Activated T-helper 2 cell treated with anti-CD3 and anti-CD28 coated beads, Interferon-gamma antibody, Interleukin-2, Interleukin-4, amounts not matched to agents 10 μg/mL and 5 μg/mL and 100 μg/mL, durations not matched to agents 14 hours and 24 hours and 36 hours (primary cell): ENCODE results near the gene NFE2L3. TPM values are rescaled to one million over a fixed set of nuclear protein-coding genes. Genes with fewer than 3 reads are reported as not detected.
"Not testable (repeated sequence)": the region's sequence is repeated elsewhere in the genome, so short reads cannot be mapped to it uniquely, and the experiment has no call there.

Experiments used
- DNase-seq: peaks from one replicate; pipeline ENCODE4 v3.0.0; 2021; ENCODE audit warnings: low spot score
- H3K27ac Mint-ChIP-seq: one replicate; pipeline ENCODE4 v1.8.0; 2021; ENCODE audit warnings: mixed read lengths
- H3K27me3 Mint-ChIP-seq: one replicate; pipeline ENCODE4 v1.8.0; 2021; ENCODE audit warnings: low read depth, mixed read lengths
- H3K36me3 Mint-ChIP-seq: one replicate; pipeline ENCODE4 v1.8.0; 2021; ENCODE audit warnings: low read depth, mixed read lengths
- H3K4me1 Mint-ChIP-seq: one replicate; pipeline ENCODE4 v1.8.0; 2021; ENCODE audit warnings: low read depth, mixed read lengths
- H3K4me3 Mint-ChIP-seq: one replicate; pipeline ENCODE4 v1.8.0; 2021; ENCODE audit warnings: low read depth, mild to moderate bottlenecking, moderate library complexity, mixed read lengths
- H3K9me3 Mint-ChIP-seq: one replicate; pipeline ENCODE4 v1.8.0; 2021; ENCODE audit warnings: mixed read lengths
- intact Hi-C: fragments of 100-400 bp; cut with micrococcal nuclease; formaldehyde crosslinking; loops from one replicate; pipeline ENCODE4 v1.15.1; 2023
- total RNA-seq: library from RNA; stranded (reverse); gene quantifications from 2 replicates; pipeline ENCODE4 v1.2.3, GENCODE V29; 2022

NFE2L3 gene
- total RNA-seq, 1 donor from 2014 or later: 44.6 TPM

- H3K4me1 Mint-ChIP-seq: peaks cover 56% of the 10 kb centered on the region
Measured at GRCh38 chr7:26163804-26164203, 11.8 kb downstream of the NFE2L3 start.

GRCh38 chr7:26165950-26166683 lies 14.1 kb downstream of the NFE2L3 start:
- Mint-ChIP-seq H3K9me3 (peaks cover 10% of the 10 kb centered on the region), H3K4me3 (no peak overlapping the region), H3K27me3 (no peaks in the 10 kb centered on the region), H3K27ac (peak overlapping the region; percentile 88), H3K4me1 (peaks cover 40% of the 10 kb centered on the region), H3K36me3 (peaks cover 71% of the 10 kb centered on the region)
- no peak for DNase-seq
- intact Hi-C loops: loop anchor here (1.0 kb wide), 1 partner anchor 10 kb away; no protein-coding TSS in a partner anchor

More at GRCh38 chr7:26163804-26164203, 11.8 kb downstream of the NFE2L3 start:
- intact Hi-C loops, H3K27ac Mint-ChIP-seq, H3K27me3 Mint-ChIP-seq, DNase-seq, H3K4me3 Mint-ChIP-seq: not testable (repeated sequence)
- Mint-ChIP-seq H3K36me3 (peaks cover 64% of the 10 kb centered on the region), H3K9me3 (peaks cover 10% of the 10 kb centered on the region)

- H3K4me1 Mint-ChIP-seq: peaks cover 40% of the 10 kb centered on the region
- no peak overlapping the region for H3K4me3 Mint-ChIP-seq
- H3K9me3 Mint-ChIP-seq: peaks cover 10% of the 10 kb centered on the region
- peak overlapping the region; percentile 88 for H3K27ac Mint-ChIP-seq
- no peaks in the 10 kb centered on the region for H3K27me3 Mint-ChIP-seq
- peaks cover 77% of the 10 kb centered on the region for H3K36me3 Mint-ChIP-seq
- intact Hi-C loops: loop anchor here (1.0 kb wide), 1 partner anchor 10 kb away; no protein-coding TSS in a partner anchor
- DNase-seq: no peak
Measured at GRCh38 chr7:26166684-26167266, 14.8 kb downstream of the NFE2L3 start.

GRCh38 chr7:26167303-26167934 lies 15.4 kb downstream of the NFE2L3 start:
- Mint-ChIP-seq H3K9me3 (peaks cover 10% of the 10 kb centered on the region), H3K27me3 (no peaks in the 10 kb centered on the region), H3K36me3 (peaks cover 77% of the 10 kb centered on the region), H3K27ac (peak overlapping the region; percentile 88), H3K4me1 (peaks cover 36% of the 10 kb centered on the region), H3K4me3 (no peak overlapping the region)
- no peak for DNase-seq
- intact Hi-C loops: no loop called here

GRCh38 chr7:26168458-26169023 lies 16.5 kb downstream of the NFE2L3 start:
- Mint-ChIP-seq H3K9me3 (peaks cover 10% of the 10 kb centered on the region), H3K4me3 (no peak overlapping the region), H3K27me3 (no peaks in the 10 kb centered on the region), H3K4me1 (peaks cover 33% of the 10 kb centered on the region), H3K27ac (no peak overlapping the region), H3K36me3 (peaks cover 73% of the 10 kb centered on the region)
- DNase-seq: no peak
- intact Hi-C loops: no loop called here

- peaks cover 4% of the 10 kb centered on the region for H3K9me3 Mint-ChIP-seq
- no peak for DNase-seq
- H3K4me3 Mint-ChIP-seq: no peak overlapping the region
- no peak overlapping the region for H3K27ac Mint-ChIP-seq
- intact Hi-C loops: no loop called here
- H3K36me3 Mint-ChIP-seq: peaks cover 75% of the 10 kb centered on the region
- peaks cover 36% of the 10 kb centered on the region for H3K4me1 Mint-ChIP-seq
- H3K27me3 Mint-ChIP-seq: no peaks in the 10 kb centered on the region
Measured at GRCh38 chr7:26169271-26169670, 17.3 kb downstream of the NFE2L3 start.

- DNase-seq: no peak
- Mint-ChIP-seq H3K9me3 (no peaks in the 10 kb centered on the region), H3K27ac (no peak overlapping the region), H3K36me3 (peaks cover 66% of the 10 kb centered on the region), H3K4me1 (peaks cover 34% of the 10 kb centered on the region), H3K4me3 (no peak overlapping the region), H3K27me3 (no peaks in the 10 kb centered on the region)
- intact Hi-C loops: no loop called here
Measured at GRCh38 chr7:26170663-26171062, 18.7 kb downstream of the NFE2L3 start.

- intact Hi-C loops: no loop called here
- Mint-ChIP-seq H3K27ac (no peak overlapping the region), H3K9me3 (no peaks in the 10 kb centered on the region), H3K27me3 (no peaks in the 10 kb centered on the region), H3K4me3 (no peak overlapping the region), H3K36me3 (peaks cover 60% of the 10 kb centered on the region), H3K4me1 (peaks cover 28% of the 10 kb centered on the region)
- DNase-seq: no peak
Measured at GRCh38 chr7:26171601-26172000, 19.6 kb downstream of the NFE2L3 start.

GRCh38 chr7:26172048-26172447 lies 20.1 kb downstream of the NFE2L3 start:
- no peak overlapping the region for H3K4me3 Mint-ChIP-seq
- DNase-seq: no peak
- no peak overlapping the region for H3K27ac Mint-ChIP-seq
- no peaks in the 10 kb centered on the region for H3K27me3 Mint-ChIP-seq
- H3K4me1 Mint-ChIP-seq: peaks cover 23% of the 10 kb centered on the region
- intact Hi-C loops: no loop called here
- H3K36me3 Mint-ChIP-seq: peaks cover 55% of the 10 kb centered on the region
- H3K9me3 Mint-ChIP-seq: no peaks in the 10 kb centered on the region

- DNase-seq, H3K4me3 Mint-ChIP-seq, H3K27ac Mint-ChIP-seq, intact Hi-C loops, H3K9me3 Mint-ChIP-seq, H3K27me3 Mint-ChIP-seq: not testable (repeated sequence)
- peaks cover 50% of the 10 kb centered on the region for H3K36me3 Mint-ChIP-seq
- peaks cover 18% of the 10 kb centered on the region for H3K4me1 Mint-ChIP-seq
Measured at GRCh38 chr7:26175903-26176302, 23.9 kb downstream of the NFE2L3 start.

- DNase-seq, H3K4me3 Mint-ChIP-seq, intact Hi-C loops, H3K27me3 Mint-ChIP-seq, H3K27ac Mint-ChIP-seq, H3K9me3 Mint-ChIP-seq: not testable (repeated sequence)
- Mint-ChIP-seq H3K4me1 (peaks cover 23% of the 10 kb centered on the region), H3K36me3 (peaks cover 48% of the 10 kb centered on the region)
Measured at GRCh38 chr7:26176696-26177095, 24.7 kb downstream of the NFE2L3 start.

GRCh38 chr7:26177269-26177668 lies 25.3 kb downstream of the NFE2L3 start:
- H3K27me3 Mint-ChIP-seq, intact Hi-C loops, DNase-seq, H3K9me3 Mint-ChIP-seq, H3K4me3 Mint-ChIP-seq: not testable (repeated sequence)
- Mint-ChIP-seq H3K27ac (peak overlapping the region; percentile 51), H3K36me3 (peaks cover 47% of the 10 kb centered on the region), H3K4me1 (peaks cover 23% of the 10 kb centered on the region)
